ENCODE results near the gene MSI2. TPM values are rescaled to one million over a fixed set of nuclear protein-coding genes. Genes with fewer than 3 reads are reported as not detected.

MSI2 gene
- total RNA-seq, 1 donor from 2014 or later = 67.9 TPM

- Histone ChIP-seq H3K9ac (ENCODE audit: low read length) (no peak overlapping the region), H3K27ac (ENCODE audit: low read depth, low read length) (no peak overlapping the region), H2AFZ (ENCODE audit: low read depth, low read length) (no peak overlapping the region), H3K27me3 (ENCODE audit: insufficient read depth, low read length) (no peaks in the 10 kb centered on the region), H4K20me1 (ENCODE audit: insufficient read depth, low read length) (peaks cover 5% of the 10 kb centered on the region), H3K9me3 (ENCODE audit: insufficient read depth, low read depth, low read length) (no peaks in the 10 kb centered on the region), H3K4me1 (ENCODE audit: insufficient read depth, low read length) (peaks cover 23% of the 10 kb centered on the region), H3K79me2 (ENCODE audit: insufficient read depth, low read length) (peaks cover 14% of the 10 kb centered on the region), H3K36me3 (ENCODE audit: insufficient read depth, low read length) (no peaks in the 10 kb centered on the region), H3K4me2 (ENCODE audit: low read length) (peak overlapping the region; percentile 48), H3K4me3 (ENCODE audit: insufficient read depth, low read depth, low read length) (no peak overlapping the region)
- DNase-seq (ENCODE audit: low read depth) (no peak), FAIRE-seq (no peak)
- Mint-ChIP-seq H3K36me3 (ENCODE audit: low read depth, unreplicated experiment) (peaks cover 7% of the 10 kb centered on the region), H3K9me3 (ENCODE audit: unreplicated experiment) (no peaks in the 10 kb centered on the region), H3K4me3 (ENCODE audit: unreplicated experiment) (no peak overlapping the region), H3K4me1 (ENCODE audit: low read depth, unreplicated experiment) (peaks cover 12% of the 10 kb centered on the region), H3K27me3 (ENCODE audit: low read depth, unreplicated experiment) (no peaks in the 10 kb centered on the region), H3K27ac (ENCODE audit: unreplicated experiment) (no peak overlapping the region)
- TF ChIP-seq EZH2 (IDR thresholded peaks at IDR 0.05; ENCODE audit: insufficient read depth, low read length) (no peak), CTCF (IDR thresholded peaks at IDR 0.05; ENCODE audit: insufficient read depth, low read depth, low read length) (no peak)
Measured at GRCh38 chr17:57424777-57425188, 168.5 kb downstream of the MSI2 start.

GRCh38 chr17:57425431-57425830 is 169.1 kb downstream of the MSI2 start:
- H3K4me1 Mint-ChIP-seq (ENCODE audit: low read depth, unreplicated experiment) = peaks cover 12% of the 10 kb centered on the region
- peaks cover 16% of the 10 kb centered on the region for H3K79me2 ChIP-seq (ENCODE audit: insufficient read depth, low read length)
- H3K27me3 ChIP-seq (ENCODE audit: insufficient read depth, low read length) = no peaks in the 10 kb centered on the region
- peaks cover 5% of the 10 kb centered on the region for H4K20me1 ChIP-seq (ENCODE audit: insufficient read depth, low read length)
- DNase-seq (ENCODE audit: low read depth) = no peak
- H3K9me3 Mint-ChIP-seq (ENCODE audit: unreplicated experiment) = no peaks in the 10 kb centered on the region
- H3K27ac ChIP-seq (ENCODE audit: low read depth, low read length) = no peak overlapping the region
- H3K4me3 ChIP-seq (ENCODE audit: insufficient read depth, low read depth, low read length) = no peak overlapping the region
- peak overlapping the region; percentile 48 for H3K4me2 ChIP-seq (ENCODE audit: low read length)
- TF ChIP-seq EZH2 (IDR thresholded peaks at IDR 0.05; ENCODE audit: insufficient read depth, low read length) (no peak), CTCF (IDR thresholded peaks at IDR 0.05; ENCODE audit: insufficient read depth, low read depth, low read length) (no peak)
- no peak overlapping the region for H3K9ac ChIP-seq (ENCODE audit: low read length)
- peaks cover 19% of the 10 kb centered on the region for H3K4me1 ChIP-seq (ENCODE audit: insufficient read depth, low read length)
- no peak overlapping the region for H2AFZ ChIP-seq (ENCODE audit: low read depth, low read length)
- no peaks in the 10 kb centered on the region for H3K36me3 ChIP-seq (ENCODE audit: insufficient read depth, low read length)
- no peak overlapping the region for H3K4me3 Mint-ChIP-seq (ENCODE audit: unreplicated experiment)
- no peaks in the 10 kb centered on the region for H3K9me3 ChIP-seq (ENCODE audit: insufficient read depth, low read depth, low read length)
- no peak overlapping the region for H3K27ac Mint-ChIP-seq (ENCODE audit: unreplicated experiment)
- H3K36me3 Mint-ChIP-seq (ENCODE audit: low read depth, unreplicated experiment) = peaks cover under 1% of the 10 kb centered on the region
- no peak for FAIRE-seq
- H3K27me3 Mint-ChIP-seq (ENCODE audit: low read depth, unreplicated experiment) = no peaks in the 10 kb centered on the region

GRCh38 chr17:57425903-57426880 is 169.9 kb downstream of the MSI2 start:
- H3K36me3 Mint-ChIP-seq (ENCODE audit: low read depth, unreplicated experiment) = no peaks in the 10 kb centered on the region
- H3K27me3 ChIP-seq (ENCODE audit: insufficient read depth, low read length) = no peaks in the 10 kb centered on the region
- H3K4me1 ChIP-seq (ENCODE audit: insufficient read depth, low read length) = peaks cover 17% of the 10 kb centered on the region
- H4K20me1 ChIP-seq (ENCODE audit: insufficient read depth, low read length) = peaks cover 3% of the 10 kb centered on the region
- FAIRE-seq (no peak), DNase-seq (ENCODE audit: low read depth) (no peak)
- no peak overlapping the region for H3K27ac ChIP-seq (ENCODE audit: low read depth, low read length)
- H3K4me1 Mint-ChIP-seq (ENCODE audit: low read depth, unreplicated experiment) = peaks cover 12% of the 10 kb centered on the region
- no peak for TF ChIP-seq EZH2 (IDR thresholded peaks at IDR 0.05; ENCODE audit: insufficient read depth, low read length)
- no peak for TF ChIP-seq CTCF (IDR thresholded peaks at IDR 0.05; ENCODE audit: insufficient read depth, low read depth, low read length)
- no peak overlapping the region for H2AFZ ChIP-seq (ENCODE audit: low read depth, low read length)
- peak overlapping the region; percentile 10 for H3K4me2 ChIP-seq (ENCODE audit: low read length)
- no peaks in the 10 kb centered on the region for H3K9me3 Mint-ChIP-seq (ENCODE audit: unreplicated experiment)
- no peaks in the 10 kb centered on the region for H3K36me3 ChIP-seq (ENCODE audit: insufficient read depth, low read length)
- H3K79me2 ChIP-seq (ENCODE audit: insufficient read depth, low read length) = peaks cover 16% of the 10 kb centered on the region
- no peaks in the 10 kb centered on the region for H3K27me3 Mint-ChIP-seq (ENCODE audit: low read depth, unreplicated experiment)
- H3K4me3 ChIP-seq (ENCODE audit: insufficient read depth, low read depth, low read length) = no peak overlapping the region
- no peak overlapping the region for H3K4me3 Mint-ChIP-seq (ENCODE audit: unreplicated experiment)
- no peaks in the 10 kb centered on the region for H3K9me3 ChIP-seq (ENCODE audit: insufficient read depth, low read depth, low read length)
- no peak overlapping the region for H3K9ac ChIP-seq (ENCODE audit: low read length)
- H3K27ac Mint-ChIP-seq (ENCODE audit: unreplicated experiment) = no peak overlapping the region
